ENCODE results near the gene OR6J1.
"Not testable (repeated sequence)": the region's sequence is repeated elsewhere in the genome, so short reads cannot be mapped to it uniquely, and the experiment has no call there.

- not testable (repeated sequence) for TF ChIP-seq CTCF, EP300 (IDR thresholded peaks at IDR 0.05)
Observed at GRCh38 chr14:22687969-22688368, 43.8 kb upstream of the OR6J1 start.

Measured in tibial nerve (tissue), 4 donors.